SIG-M5 (cell line): ENCODE measurements around the gene GTPBP10.
"Not testable (repeated sequence)": the region's sequence is repeated elsewhere in the genome, so short reads cannot be mapped to it uniquely, and the experiment has no call there.

Source experiments
- DNase-seq: peaks from one replicate; lab custom pipeline; 2025; lab: John Stamatoyannopoulos, UW

The GTPBP10 gene

GRCh38 chr7:90346336-90347125, at the start of gene GTPBP10:
Gene GTPBP10 (plus strand): TSS chr7:90346716. CDS start chr7:90346742, 26 bp downstream.
- DNase-seq, result peak; percentile 49

GRCh38 chr7:90298145-90299038, 48.1 kb upstream of the GTPBP10 start:
- no peak for DNase-seq

GRCh38 chr7:90303241-90303640, 43.3 kb upstream of the GTPBP10 start:
- no peak for DNase-seq

GRCh38 chr7:90309872-90310271, 36.6 kb upstream of the GTPBP10 start:
- DNase-seq, result no peak

- no peak for DNase-seq
These were observed 35.3 kb upstream of the GTPBP10 start for GRCh38 chr7:90311175-90311574.

GRCh38 chr7:90312745-90313144, 33.8 kb upstream of the GTPBP10 start:
- DNase-seq, result no peak

GRCh38 chr7:90313907-90314306, 32.6 kb upstream of the GTPBP10 start:
- no peak for DNase-seq

GRCh38 chr7:90320014-90320413, 26.5 kb upstream of the GTPBP10 start:
- DNase-seq, result no peak

- DNase-seq, result no peak
These were observed 26.1 kb upstream of the GTPBP10 start for GRCh38 chr7:90320418-90320800.

- no peak for DNase-seq
These were observed 25.6 kb upstream of the GTPBP10 start, which contains the start of gene FAM237B for GRCh38 chr7:90320801-90321494. Gene FAM237B (minus strand): TSS chr7:90321304. CDS start chr7:90319748, 1,556 bp downstream.

GRCh38 chr7:90322837-90323236, 23.7 kb upstream of the GTPBP10 start:
- DNase-seq, result no peak

GRCh38 chr7:90326500-90326899, 20.0 kb upstream of the GTPBP10 start:
- no peak for DNase-seq

- no peak for DNase-seq
These were observed 12.2 kb upstream of the GTPBP10 start for GRCh38 chr7:90334193-90334843.

GRCh38 chr7:90334926-90335325, 11.6 kb upstream of the GTPBP10 start:
- DNase-seq, result not testable (repeated sequence)

GRCh38 chr7:90337106-90337505, 9.4 kb upstream of the GTPBP10 start:
- DNase-seq, result no peak

GRCh38 chr7:90345016-90345415, 1.5 kb upstream of the GTPBP10 start:
- no peak for DNase-seq

- no peak for DNase-seq
These were observed 751 bp upstream of the GTPBP10 start for GRCh38 chr7:90345595-90346335.

GRCh38 chr7:90347759-90348158, 1.2 kb downstream of the GTPBP10 start:
- no peak for DNase-seq

GRCh38 chr7:90349305-90349704, 2.8 kb downstream of the GTPBP10 start:
- no peak for DNase-seq

GRCh38 chr7:90350032-90350431, 3.5 kb downstream of the GTPBP10 start:
- not testable (repeated sequence) for DNase-seq

- no peak for DNase-seq
These were observed 5.5 kb downstream of the GTPBP10 start for GRCh38 chr7:90351987-90352386.
